SU-DHL-6 (cell line): ENCODE measurements around the gene F2.

Experiments
- EZH2phosphoT487 ChIP-seq: fragments of 200-600 bp; sonication (generic), shearing (Covaris generic); conservative IDR thresholded peaks from 2 replicates; pipeline ENCODE4 v1.6.1; 2018; ENCODE audit warnings: mild to moderate bottlenecking, antibody characterized with exemption, low read length, moderate library complexity, mixed read lengths
- TF ChIP-seq, protein P1 (sequence below): fragments of 200-600 bp; sonication (generic); IDR thresholded peaks from one replicate; pipeline ENCODE4 v1.5.1; 2017; ENCODE audit warnings: antibody characterized with exemption, mild to moderate bottlenecking, low read length, moderate library complexity; ENCODE audit not compliant: insufficient read depth, poor library complexity, severe bottlenecking

DNA sequence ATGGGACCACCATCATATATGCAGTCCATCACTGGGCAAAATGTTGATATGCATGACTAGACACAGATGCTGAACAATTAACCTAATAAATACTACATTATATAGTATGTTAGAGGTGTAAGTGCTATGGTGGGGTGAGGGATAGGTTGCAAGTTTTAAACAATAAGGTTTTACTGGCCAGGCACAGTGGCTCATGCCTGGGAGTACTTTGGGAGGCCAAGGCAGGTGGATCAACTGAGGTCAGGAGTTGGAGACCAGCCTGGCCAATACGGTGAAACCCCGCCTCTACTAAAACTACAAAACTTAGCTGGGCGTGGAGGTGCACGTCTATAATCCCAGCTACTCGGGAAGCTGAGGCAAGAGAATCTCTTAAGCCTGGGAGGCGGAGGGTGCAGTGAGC is 28.1 kb downstream of the F2 start:
- TF ChIP-seq, protein P1, sequence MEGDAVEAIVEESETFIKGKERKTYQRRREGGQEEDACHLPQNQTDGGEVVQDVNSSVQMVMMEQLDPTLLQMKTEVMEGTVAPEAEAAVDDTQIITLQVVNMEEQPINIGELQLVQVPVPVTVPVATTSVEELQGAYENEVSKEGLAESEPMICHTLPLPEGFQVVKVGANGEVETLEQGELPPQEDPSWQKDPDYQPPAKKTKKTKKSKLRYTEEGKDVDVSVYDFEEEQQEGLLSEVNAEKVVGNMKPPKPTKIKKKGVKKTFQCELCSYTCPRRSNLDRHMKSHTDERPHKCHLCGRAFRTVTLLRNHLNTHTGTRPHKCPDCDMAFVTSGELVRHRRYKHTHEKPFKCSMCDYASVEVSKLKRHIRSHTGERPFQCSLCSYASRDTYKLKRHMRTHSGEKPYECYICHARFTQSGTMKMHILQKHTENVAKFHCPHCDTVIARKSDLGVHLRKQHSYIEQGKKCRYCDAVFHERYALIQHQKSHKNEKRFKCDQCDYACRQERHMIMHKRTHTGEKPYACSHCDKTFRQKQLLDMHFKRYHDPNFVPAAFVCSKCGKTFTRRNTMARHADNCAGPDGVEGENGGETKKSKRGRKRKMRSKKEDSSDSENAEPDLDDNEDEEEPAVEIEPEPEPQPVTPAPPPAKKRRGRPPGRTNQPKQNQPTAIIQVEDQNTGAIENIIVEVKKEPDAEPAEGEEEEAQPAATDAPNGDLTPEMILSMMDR = no peak
- no peak for TF ChIP-seq EZH2phosphoT487
